GM23248 (cell line): Measurements from ENCODE around the gene NHLRC4. TPM values are rescaled to one million over a fixed set of nuclear protein-coding genes. Genes with fewer than 3 reads are reported as not detected.

ENCODE experiments used
- DNase-seq: peaks from one replicate; pipeline ENCODE4 v3.0.0-alpha.2; 2015
- H2AFZ ChIP-seq: fragments of 200-600 bp; sonication (generic); 2 replicates; pipeline ENCODE4 v1.6.1; 2016; ENCODE audit warnings: antibody characterized with exemption
- H3F3A ChIP-seq: fragments of 200-600 bp; sonication (generic); 2 replicates; pipeline ENCODE4 v1.6.1; 2016; ENCODE audit warnings: mild to moderate bottlenecking, antibody characterized with exemption, mixed run types; ENCODE audit not compliant: insufficient read depth
- H3K27ac ChIP-seq: fragments of 200-600 bp; sonication (generic); 2 replicates; pipeline ENCODE4 v1.5.1; 2016; ENCODE audit warnings: mild to moderate bottlenecking
- H3K27me3 ChIP-seq: fragments of 200-600 bp; sonication (generic); replicated peaks from 2 replicates; pipeline ENCODE4 v1.6.1; 2016; ENCODE audit warnings: mild to moderate bottlenecking; ENCODE audit not compliant: insufficient read depth
- H3K36me3 ChIP-seq: fragments of 200-600 bp; sonication (generic); 2 replicates; pipeline ENCODE4 v1.6.1; 2016; ENCODE audit warnings: low read depth, mild to moderate bottlenecking
- H3K4me1 ChIP-seq: fragments of 200-600 bp; sonication (generic); 2 replicates; pipeline ENCODE4 v1.6.1; 2016; ENCODE audit warnings: mild to moderate bottlenecking; ENCODE audit not compliant: insufficient read depth
- H3K4me2 ChIP-seq: fragments of 200-600 bp; sonication (generic); one replicate; pipeline ENCODE4 v1.6.1; 2016; ENCODE audit warnings: mild to moderate bottlenecking; ENCODE audit not compliant: unreplicated experiment
- H3K4me3 ChIP-seq: fragments of 200-600 bp; sonication (generic); 2 replicates; pipeline ENCODE4 v1.5.1; 2016; ENCODE audit warnings: mild to moderate bottlenecking
- H3K79me2 ChIP-seq: fragments of 200-600 bp; sonication (generic); 2 replicates; pipeline ENCODE4 v1.6.1; 2016; ENCODE audit warnings: mild to moderate bottlenecking; ENCODE audit not compliant: insufficient read depth
- H3K9ac ChIP-seq: fragments of 200-600 bp; sonication (generic); 2 replicates; pipeline ENCODE4 v1.6.1; 2016; ENCODE audit warnings: mild to moderate bottlenecking
- H3K9me2 ChIP-seq: fragments of 200-600 bp; sonication (generic); 2 replicates; pipeline ENCODE4 v1.6.1; 2016; ENCODE audit warnings: mixed run types, mild to moderate bottlenecking, moderate library complexity; ENCODE audit not compliant: insufficient read depth
- H3K9me3 ChIP-seq: fragments of 200-600 bp; sonication (generic); one replicate; pipeline ENCODE4 v1.6.1; 2017; ENCODE audit warnings: low read depth
- H4K20me1 ChIP-seq: fragments of 200-600 bp; sonication (generic); 2 replicates; pipeline ENCODE4 v1.6.0; 2016; ENCODE audit not compliant: insufficient read depth
- EZH2 ChIP-seq: fragments of 200-600 bp; sonication (generic); IDR thresholded peaks from 2 replicates; pipeline ENCODE4 v1.6.1; 2018; ENCODE audit warnings: antibody characterized with exemption, mild to moderate bottlenecking; ENCODE audit not compliant: insufficient read depth, poor library complexity, severe bottlenecking
- EZH2phosphoT487 ChIP-seq: fragments of 200-600 bp; sonication (generic); IDR thresholded peaks from 2 replicates; pipeline ENCODE4 v1.6.1; 2018; ENCODE audit warnings: antibody characterized with exemption, moderate library complexity, mild to moderate bottlenecking, low read depth; ENCODE audit not compliant: insufficient read depth
- WGBS, 2 experiments: methylation state at CpG; one replicate each; pipeline ENCODE4 v1.1.6; 2015 to 2017; ENCODE audit warnings: low lambda C conversion rate in 2 of 2, low coverage in 1 of 2; ENCODE audit errors: missing lambda C conversion rate in 2 of 2; 5-methylcytosine and 5-hydroxymethylcytosine counted together
- in situ Hi-C: fragments of 300-500 bp; cut with MboI; formaldehyde crosslinking; loops from 2 replicates; pipeline ENCODE4 v1.15.0; 2020
- polyA plus RNA-seq: library from polyadenylated mRNA; unstranded; fragments of >200 nt; fragmentation: Nextera tagmentation; extraction: Ambion mirVana; gene quantifications from 2 replicates; pipeline ENCODE4 v1.2.1, GENCODE V29; 2016
- total RNA-seq: library from RNA; depleted of rRNA; stranded (reverse); fragments of >200 nt; shearing (Covaris generic); gene quantifications from 2 replicates; pipeline ENCODE4 v1.2.3, GENCODE V29; 2014

The NHLRC4 gene
- total and polyA plus RNA-seq, 2 experiments from 2014 or later, result 0.11 to 0.20 TPM

- H3K27ac ChIP-seq, result no peak overlapping the region
- TF ChIP-seq EZH2 (no peak), EZH2phosphoT487 (no peak)
- no peaks in the 10 kb centered on the region for H3K4me1 ChIP-seq
- H3K79me2 ChIP-seq, result peaks cover 73% of the 10 kb centered on the region
- H3K9ac ChIP-seq, result no peak overlapping the region
- no peak for DNase-seq
- 95 to 98% methylated on average over 9 of the region's 9 CpGs for WGBS, 2 experiments
- H3K4me3 ChIP-seq, result no peak overlapping the region
- H3K4me2 ChIP-seq, result no peak overlapping the region
- no peaks in the 10 kb centered on the region for H3K9me3 ChIP-seq
- H3K9me2 ChIP-seq, result no peaks in the 10 kb centered on the region
- no peak overlapping the region for H2AFZ ChIP-seq
- H3K27me3 ChIP-seq, result no peaks in the 10 kb centered on the region
- in situ Hi-C loops, result no loop called here
- H4K20me1 ChIP-seq, result no peaks in the 10 kb centered on the region
- no peaks in the 10 kb centered on the region for H3K36me3 ChIP-seq
- H3F3A ChIP-seq, result no peaks in the 10 kb centered on the region; the same call in 1 of the 2 replicates
These were observed 26.6 kb downstream of the NHLRC4 start for GRCh38 chr16:593406-593805.

- Histone ChIP-seq H3K9me2 (no peaks in the 10 kb centered on the region), H3K9me3 (no peaks in the 10 kb centered on the region), H2AFZ (no peak overlapping the region), H3K4me1 (no peaks in the 10 kb centered on the region), H3K9ac (no peak overlapping the region), H3K27me3 (no peaks in the 10 kb centered on the region), H4K20me1 (no peaks in the 10 kb centered on the region), H3K4me3 (no peak overlapping the region), H3K79me2 (peaks cover 72% of the 10 kb centered on the region), H3K4me2 (no peak overlapping the region), H3K27ac (no peak overlapping the region), H3K36me3 (no peaks in the 10 kb centered on the region), H3F3A (no peaks in the 10 kb centered on the region)
- DNase-seq, result no peak
- in situ Hi-C loops, result no loop called here
- TF ChIP-seq EZH2phosphoT487 (no peak), EZH2 (no peak)
- 92 to 96% methylated on average over 15 to 16 of the region's 16 CpGs for WGBS, 2 experiments
These were observed 27.0 kb downstream of the NHLRC4 start for GRCh38 chr16:593807-594206.

GRCh38 chr16:595094-595528, 28.3 kb downstream of the NHLRC4 start:
- Histone ChIP-seq H3K4me3 (no peak overlapping the region), H4K20me1 (no peaks in the 10 kb centered on the region), H2AFZ (no peak overlapping the region), H3K9me2 (no peaks in the 10 kb centered on the region), H3K27me3 (no peaks in the 10 kb centered on the region), H3K27ac (no peak overlapping the region), H3F3A (no peaks in the 10 kb centered on the region), H3K9ac (no peak overlapping the region), H3K79me2 (peaks cover 71% of the 10 kb centered on the region), H3K9me3 (no peaks in the 10 kb centered on the region), H3K4me2 (no peak overlapping the region), H3K4me1 (no peaks in the 10 kb centered on the region), H3K36me3 (no peaks in the 10 kb centered on the region)
- TF ChIP-seq EZH2phosphoT487, result no peak
- TF ChIP-seq EZH2, result no peak
- no peak for DNase-seq
- in situ Hi-C loops, result no loop called here
- WGBS, 2 experiments, result 88 to 93% methylated on average over 14 to 18 of the region's 18 CpGs

DNA sequence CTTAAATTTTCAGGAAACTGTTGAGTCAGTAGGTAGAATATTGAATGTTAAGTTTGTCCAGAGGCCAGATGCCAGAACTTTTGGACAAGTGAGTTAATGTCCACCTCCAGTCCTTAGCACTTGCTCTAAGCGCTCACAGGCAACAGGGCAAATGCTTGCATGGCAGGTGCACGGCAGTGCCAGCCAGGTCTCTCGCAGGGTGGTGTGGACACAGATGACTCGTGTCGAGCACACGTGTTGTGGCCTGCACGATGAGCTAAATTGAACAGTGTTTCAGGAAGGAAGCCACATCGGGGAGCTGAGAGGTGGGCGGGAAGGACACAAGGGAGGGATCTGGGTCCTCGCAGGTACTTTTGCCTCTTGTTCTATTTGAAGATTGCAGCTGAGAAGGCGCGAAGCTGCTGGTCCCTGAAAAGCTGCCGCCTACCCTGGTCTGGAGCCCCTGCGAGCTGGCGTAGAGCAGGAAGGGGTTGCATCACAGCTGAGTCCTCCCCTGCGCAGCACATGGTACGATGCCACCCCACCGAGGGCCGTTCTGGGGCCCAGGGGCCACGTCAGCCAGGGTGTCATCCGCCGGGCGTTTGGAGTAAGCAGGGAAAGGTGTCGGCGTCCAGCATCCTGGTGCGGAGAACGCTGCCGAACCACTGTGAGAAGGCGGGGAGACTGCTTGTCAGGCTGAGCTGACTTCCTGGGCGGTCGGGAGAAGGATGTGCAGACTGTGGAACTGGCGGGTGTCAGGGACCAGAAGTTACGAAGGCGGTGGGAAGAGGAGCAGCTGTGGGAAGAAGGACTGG, 29.3 kb downstream of the NHLRC4 start:
- Histone ChIP-seq H3K4me1 (no peaks in the 10 kb centered on the region), H3K9ac (no peak overlapping the region), H2AFZ (no peak overlapping the region), H4K20me1 (no peaks in the 10 kb centered on the region), H3K27me3 (no peaks in the 10 kb centered on the region), H3K4me3 (no peak overlapping the region), H3K9me2 (no peaks in the 10 kb centered on the region), H3K9me3 (no peaks in the 10 kb centered on the region), H3K36me3 (no peaks in the 10 kb centered on the region), H3K4me2 (no peak overlapping the region), H3F3A (no peaks in the 10 kb centered on the region), H3K27ac (no peak overlapping the region), H3K79me2 (peaks cover 71% of the 10 kb centered on the region)
- TF ChIP-seq EZH2phosphoT487, result no peak
- TF ChIP-seq EZH2, result no peak
- in situ Hi-C loops, result no loop called here
- 96 to 97% methylated on average over 34 of the region's 34 CpGs for WGBS, 2 experiments
- no peak for DNase-seq
